Osteoblast (primary cell): ENCODE data around the gene FMN1. TPM values are rescaled to one million over a fixed set of nuclear protein-coding genes. Genes with fewer than 3 reads are reported as not detected.

Experiments used
- DNase-seq: peaks from one replicate; pipeline ENCODE4 v3.0.0; 2011; ENCODE audit warnings: low spot score, mixed read lengths; ENCODE audit not compliant: insufficient read length; ENCODE audit errors: missing footprints
- H2AFZ ChIP-seq: 2 replicates; pipeline ENCODE4 v1.6.0; 2011; ENCODE audit warnings: mild to moderate bottlenecking, low read length
- H3K27ac ChIP-seq: 2 replicates; pipeline ENCODE4 v1.5.1; 2011; ENCODE audit warnings: mild to moderate bottlenecking, low read depth, low read length, moderate library complexity
- H3K27me3 ChIP-seq: 2 replicates; pipeline ENCODE4 v1.6.0; 2012; ENCODE audit warnings: mild to moderate bottlenecking, control low read depth, inconsistent platforms, low read length, moderate library complexity; ENCODE audit not compliant: insufficient read depth
- H3K36me3 ChIP-seq: 2 replicates; pipeline ENCODE4 v1.5.1; 2011; ENCODE audit warnings: mild to moderate bottlenecking, low read length, control low read depth, moderate library complexity; ENCODE audit not compliant: insufficient read depth
- H3K4me1 ChIP-seq: 2 replicates; pipeline ENCODE4 v1.5.1; 2011; ENCODE audit warnings: mild to moderate bottlenecking, low read length, control low read depth, moderate library complexity; ENCODE audit not compliant: insufficient read depth
- H3K4me2 ChIP-seq: 2 replicates; pipeline ENCODE4 v1.6.0; 2011; ENCODE audit warnings: mild to moderate bottlenecking, low read length; ENCODE audit not compliant: insufficient read depth
- H3K4me3 ChIP-seq: fragments of 200-600 bp; sonication (generic); 3 replicates; pipeline ENCODE4 v1.5.1; 2012; ENCODE audit warnings: mild to moderate bottlenecking, low read length, inconsistent platforms; ENCODE audit not compliant: insufficient read depth
- H3K79me2 ChIP-seq: 2 replicates; pipeline ENCODE4 v1.6.0; 2012; ENCODE audit warnings: mild to moderate bottlenecking, low read length, control low read depth, inconsistent platforms; ENCODE audit not compliant: insufficient read depth
- H3K9me3 ChIP-seq: 2 replicates; pipeline ENCODE4 v1.5.1; 2011; ENCODE audit warnings: low read depth, low read length, control low read depth
- H4K20me1 ChIP-seq: 2 replicates; pipeline ENCODE4 v1.6.0; 2012; ENCODE audit warnings: mild to moderate bottlenecking, low read length, control low read depth; ENCODE audit not compliant: insufficient read depth
- CTCF ChIP-seq: IDR thresholded peaks from 2 replicates; pipeline ENCODE4 v1.5.1; 2011; ENCODE audit warnings: mild to moderate bottlenecking, low read depth, low read length, moderate library complexity; ENCODE audit errors: extremely low read depth
- total RNA-seq: library from RNA; depleted of rRNA; stranded (reverse); fragments of >200 nt; gene quantifications from 2 replicates; pipeline ENCODE4 v1.2.3, GENCODE V29; 2012

FMN1 gene
- total RNA-seq, 1 donor, result 9.0 TPM

GRCh38 chr15:33112541-33113105, 81.9 kb downstream of the FMN1 start:
- peaks cover 36% of the 10 kb centered on the region for H3K4me1 ChIP-seq
- no peaks in the 10 kb centered on the region for H3K9me3 ChIP-seq
- no peaks in the 10 kb centered on the region for H3K36me3 ChIP-seq
- peak overlapping the region; percentile 48 for H2AFZ ChIP-seq
- H3K79me2 ChIP-seq, result no peaks in the 10 kb centered on the region
- H3K27me3 ChIP-seq, result no peaks in the 10 kb centered on the region
- TF ChIP-seq CTCF, result no peak
- H3K4me3 ChIP-seq, result no peak overlapping the region
- H3K27ac ChIP-seq, result peak overlapping the region; percentile 20
- no peak for DNase-seq
- H4K20me1 ChIP-seq, result no peaks in the 10 kb centered on the region
- H3K4me2 ChIP-seq, result no peak overlapping the region

- no peak for TF ChIP-seq CTCF
- Histone ChIP-seq H3K4me3 (no peak overlapping the region), H3K27me3 (no peaks in the 10 kb centered on the region), H3K4me2 (peak overlapping the region; percentile 43), H3K36me3 (no peaks in the 10 kb centered on the region), H2AFZ (no peak overlapping the region), H3K4me1 (peaks cover 44% of the 10 kb centered on the region), H4K20me1 (no peaks in the 10 kb centered on the region), H3K9me3 (no peaks in the 10 kb centered on the region), H3K27ac (peak overlapping the region; percentile 77), H3K79me2 (peaks cover 4% of the 10 kb centered on the region)
- no peak for DNase-seq
Measured at GRCh38 chr15:33111041-33111451, 83.5 kb downstream of the FMN1 start.

GRCh38 chr15:33109345-33109744, 85.2 kb downstream of the FMN1 start:
- H3K4me2 ChIP-seq, result no peak overlapping the region
- peaks cover 55% of the 10 kb centered on the region for H3K4me1 ChIP-seq
- H3K9me3 ChIP-seq, result no peaks in the 10 kb centered on the region
- no peak for TF ChIP-seq CTCF
- no peak overlapping the region for H2AFZ ChIP-seq
- H3K4me3 ChIP-seq, result no peak overlapping the region
- H3K27me3 ChIP-seq, result no peaks in the 10 kb centered on the region
- no peaks in the 10 kb centered on the region for H4K20me1 ChIP-seq
- H3K27ac ChIP-seq, result no peak overlapping the region
- H3K36me3 ChIP-seq, result no peaks in the 10 kb centered on the region
- DNase-seq, result no peak
- H3K79me2 ChIP-seq, result peaks cover 4% of the 10 kb centered on the region

- no peaks in the 10 kb centered on the region for H3K36me3 ChIP-seq
- no peaks in the 10 kb centered on the region for H3K27me3 ChIP-seq
- H3K4me3 ChIP-seq, result no peak overlapping the region
- H4K20me1 ChIP-seq, result no peaks in the 10 kb centered on the region
- no peak for DNase-seq
- H3K27ac ChIP-seq, result peak overlapping the region; percentile 53
- peaks cover 4% of the 10 kb centered on the region for H3K79me2 ChIP-seq
- H2AFZ ChIP-seq, result no peak overlapping the region
- H3K9me3 ChIP-seq, result no peaks in the 10 kb centered on the region
- H3K4me2 ChIP-seq, result no peak overlapping the region
- H3K4me1 ChIP-seq, result peaks cover 56% of the 10 kb centered on the region
- TF ChIP-seq CTCF, result no peak
Measured at GRCh38 chr15:33108518-33108917, 86.0 kb downstream of the FMN1 start.
